DOHH2 (cell line): ENCODE data around the gene OSTF1.

Source experiments
- H3F3A ChIP-seq: fragments of 200-600 bp; sonication (generic), shearing (Covaris generic); 2 replicates; pipeline ENCODE4 v1.6.0; 2016; ENCODE audit warnings: antibody characterized with exemption, mild to moderate bottlenecking; ENCODE audit not compliant: control insufficient read depth, insufficient read depth
- H3K27ac ChIP-seq: fragments of 200-600 bp; sonication (generic); 2 replicates; pipeline ENCODE4 v1.5.1; 2014; ENCODE audit warnings: low read depth, mild to moderate bottlenecking, low read length, moderate library complexity
- H3K27me3 ChIP-seq: fragments of 200-600 bp; sonication (generic); 2 replicates; pipeline ENCODE4 v1.6.1; 2014; ENCODE audit warnings: mild to moderate bottlenecking, low read length, mixed read lengths; ENCODE audit not compliant: control insufficient read depth
- H3K36me3 ChIP-seq: fragments of 200-600 bp; sonication (generic); 2 replicates; pipeline ENCODE4 v1.6.1; 2014; ENCODE audit warnings: mild to moderate bottlenecking, low read length, moderate library complexity, mixed read lengths; ENCODE audit not compliant: control insufficient read depth
- H3K4me1 ChIP-seq: fragments of 200-600 bp; sonication (generic); 2 replicates; pipeline ENCODE4 v1.6.1; 2014; ENCODE audit warnings: mild to moderate bottlenecking, low read length, mixed read lengths; ENCODE audit not compliant: control insufficient read depth
- H3K4me2 ChIP-seq: fragments of 200-600 bp; sonication (generic); 2 replicates; pipeline ENCODE4 v1.6.0; 2014; ENCODE audit warnings: mild to moderate bottlenecking, low read length, moderate library complexity
- H3K4me3 ChIP-seq: fragments of 200-600 bp; sonication (generic); 2 replicates; pipeline ENCODE4 v1.5.1; 2014; ENCODE audit warnings: mild to moderate bottlenecking, low read length, mixed read lengths
- H3K79me2 ChIP-seq: fragments of 200-600 bp; sonication (generic); 2 replicates; pipeline ENCODE4 v1.6.1; 2014; ENCODE audit warnings: mild to moderate bottlenecking, low read length, mixed read lengths; ENCODE audit not compliant: control insufficient read depth
- H3K9me2 ChIP-seq: fragments of 200-600 bp; sonication (generic); replicated peaks from 2 replicates; pipeline ENCODE4 v1.6.1; 2014; ENCODE audit warnings: mild to moderate bottlenecking, low read length, mixed read lengths; ENCODE audit not compliant: control insufficient read depth
- H3K9me3 ChIP-seq: fragments of 200-600 bp; sonication (generic); 2 replicates; pipeline ENCODE4 v1.6.1; 2014; ENCODE audit warnings: antibody characterized with exemption, low read length, mixed read lengths; ENCODE audit not compliant: control insufficient read depth, insufficient read depth
- H4K20me1 ChIP-seq: fragments of 200-600 bp; sonication (generic); 2 replicates; pipeline ENCODE4 v1.6.0; 2014; ENCODE audit warnings: low read depth, mild to moderate bottlenecking, antibody characterized with exemption, low read length, moderate library complexity; ENCODE audit not compliant: control insufficient read depth, insufficient read depth
- CTCF ChIP-seq: fragments of 200-600 bp; sonication (generic); IDR thresholded peaks from one replicate; pipeline ENCODE4 v1.5.1; 2014; ENCODE audit warnings: antibody characterized with exemption, mild to moderate bottlenecking, low read depth, low read length; ENCODE audit not compliant: poor library complexity, severe bottlenecking
- EZH2phosphoT487 ChIP-seq: fragments of 200-600 bp; sonication (generic); IDR thresholded peaks from 2 replicates; pipeline ENCODE4 v1.6.1; 2017; ENCODE audit warnings: borderline replicate concordance, mild to moderate bottlenecking, antibody characterized with exemption, low read length, moderate library complexity, mixed read lengths

OSTF1 gene

GRCh38 chr9:75170898-75171360 lies 82.6 kb downstream of the OSTF1 start:
- TF ChIP-seq CTCF (no peak), EZH2phosphoT487 (no peak)
- Histone ChIP-seq H3K4me2 (no peak overlapping the region), H3F3A (no peaks in the 10 kb centered on the region), H3K4me1 (no peaks in the 10 kb centered on the region), H3K27me3 (peaks cover 3% of the 10 kb centered on the region; the same call in 1 of the 2 replicates), H4K20me1 (no peaks in the 10 kb centered on the region), H3K4me3 (no peak overlapping the region), H3K27ac (no peak overlapping the region), H3K79me2 (no peaks in the 10 kb centered on the region), H3K9me3 (no peaks in the 10 kb centered on the region), H3K9me2 (no peaks in the 10 kb centered on the region), H3K36me3 (no peaks in the 10 kb centered on the region)

GRCh38 chr9:75175395-75175794 lies 87.1 kb downstream of the OSTF1 start:
- Histone ChIP-seq H3K4me1 (no peaks in the 10 kb centered on the region), H3K9me2 (no peaks in the 10 kb centered on the region)

GRCh38 chr9:75176037-75176436 lies 87.7 kb downstream of the OSTF1 start:
- H3K4me1 ChIP-seq, result no peaks in the 10 kb centered on the region
- no peaks in the 10 kb centered on the region for H4K20me1 ChIP-seq
- H3K4me3 ChIP-seq, result no peak overlapping the region
- no peak overlapping the region for H3K27ac ChIP-seq
- H3K4me2 ChIP-seq, result no peak overlapping the region
- no peaks in the 10 kb centered on the region for H3K27me3 ChIP-seq
- no peaks in the 10 kb centered on the region for H3K9me2 ChIP-seq
- H3K9me3 ChIP-seq, result no peaks in the 10 kb centered on the region
- TF ChIP-seq EZH2phosphoT487, result no peak
- no peak for TF ChIP-seq CTCF
- H3K79me2 ChIP-seq, result no peaks in the 10 kb centered on the region
- H3K36me3 ChIP-seq, result no peaks in the 10 kb centered on the region
- H3F3A ChIP-seq, result no peaks in the 10 kb centered on the region

More at GRCh38 chr9:75175395-75175794, 87.1 kb downstream of the OSTF1 start:
- Histone ChIP-seq H3K79me2 (no peaks in the 10 kb centered on the region), H3K4me2 (no peak overlapping the region), H3K36me3 (no peaks in the 10 kb centered on the region), H3F3A (no peaks in the 10 kb centered on the region), H3K9me3 (no peaks in the 10 kb centered on the region), H3K4me3 (no peak overlapping the region), H3K27ac (no peak overlapping the region), H3K27me3 (no peaks in the 10 kb centered on the region), H4K20me1 (no peaks in the 10 kb centered on the region)
- TF ChIP-seq CTCF, result no peak
- no peak for TF ChIP-seq EZH2phosphoT487

GRCh38 chr9:75181750-75182149 lies 93.4 kb downstream of the OSTF1 start:
- Histone ChIP-seq H3K4me3 (no peak overlapping the region), H3K4me1 (no peaks in the 10 kb centered on the region), H3K4me2 (no peak overlapping the region)

More at GRCh38 chr9:75181750-75182149, 93.4 kb downstream of the OSTF1 start:
- Histone ChIP-seq H3K9me3 (no peaks in the 10 kb centered on the region), H3K27ac (no peak overlapping the region), H3K27me3 (no peaks in the 10 kb centered on the region), H3K9me2 (no peaks in the 10 kb centered on the region), H3K79me2 (no peaks in the 10 kb centered on the region), H3K36me3 (no peaks in the 10 kb centered on the region), H4K20me1 (no peaks in the 10 kb centered on the region), H3F3A (no peaks in the 10 kb centered on the region)
- TF ChIP-seq EZH2phosphoT487 (no peak), CTCF (no peak)
